ENCODE results near the gene IL22RA2. TPM values are rescaled to one million over a fixed set of nuclear protein-coding genes. Genes with fewer than 3 reads are reported as not detected.

Gene IL22RA2
- total RNA-seq, 4 donors from 2014 or later: not detected

GRCh38 chr6:137155830-137156229 is 17.6 kb downstream of the IL22RA2 start:
- Histone ChIP-seq H3K27ac (no peak overlapping the region), H3K9me3 (peaks cover 0 to 4% (median 0%) of the 10 kb centered on the region in 3 donors), H3K36me3 (no peaks in the 10 kb centered on the region), H3K4me1 (no peaks in the 10 kb centered on the region), H3K4me3 (no peak overlapping the region), H3K27me3 (no peaks in the 10 kb centered on the region)
- ATAC-seq: no peak
- in situ Hi-C loops (cut with MboI; ENCODE audit: low sequenced_read_pairs in 4 of 4) (no loop called here), intact Hi-C loops (cut with DNase I; ENCODE audit: low total_unique reads) (no loop called here)
- TF ChIP-seq POLR2A (IDR thresholded peaks at IDR 0.05) (no peak), CTCF (IDR thresholded peaks at IDR 0.05 in 4 of 5, conservative IDR thresholded peaks at IDR 0.05 in 1 of 5) (no peak)
- DNase-seq: no peak

- in situ Hi-C loops (cut with MboI; ENCODE audit: low sequenced_read_pairs in 4 of 4) (no loop called here), intact Hi-C loops (cut with DNase I; ENCODE audit: low total_unique reads) (no loop called here)
- H3K27me3 ChIP-seq: no peaks in the 10 kb centered on the region
- TF ChIP-seq POLR2A (IDR thresholded peaks at IDR 0.05): no peak
- no peak for TF ChIP-seq CTCF (IDR thresholded peaks at IDR 0.05 in 4 of 5, conservative IDR thresholded peaks at IDR 0.05 in 1 of 5)
- ATAC-seq: no peak
- no peak for DNase-seq
- peaks cover 0 to 4% (median 0%) of the 10 kb centered on the region in 3 donors for H3K9me3 ChIP-seq
- no peaks in the 10 kb centered on the region for H3K4me1 ChIP-seq
- H3K36me3 ChIP-seq: no peaks in the 10 kb centered on the region
- H3K27ac ChIP-seq: no peak overlapping the region
- no peak overlapping the region for H3K4me3 ChIP-seq
These were observed 23.4 kb downstream of the IL22RA2 start for GRCh38 chr6:137150072-137150471.

- DNase-seq (no peak), ATAC-seq (no peak)
- Histone ChIP-seq H3K36me3 (no peaks in the 10 kb centered on the region), H3K27me3 (no peaks in the 10 kb centered on the region), H3K4me3 (no peak overlapping the region), H3K4me1 (no peaks in the 10 kb centered on the region), H3K9me3 (peaks cover 0 to 4% (median 0%) of the 10 kb centered on the region in 3 donors), H3K27ac (no peak overlapping the region)
- TF ChIP-seq CTCF (IDR thresholded peaks at IDR 0.05 in 4 of 5, conservative IDR thresholded peaks at IDR 0.05 in 1 of 5) (no peak), POLR2A (IDR thresholded peaks at IDR 0.05) (no peak)
- in situ Hi-C loops (cut with MboI; ENCODE audit: low sequenced_read_pairs in 4 of 4) (no loop called here), intact Hi-C loops (cut with DNase I; ENCODE audit: low total_unique reads) (loop anchor here (2.0 kb wide), 1 partner anchor 64 kb away; no protein-coding TSS in a partner anchor)
These were observed 24.4 kb downstream of the IL22RA2 start for GRCh38 chr6:137149035-137149393.

- intact Hi-C loops (cut with DNase I; ENCODE audit: low total_unique reads): loop anchor here (2.0 kb wide), 1 partner anchor 64 kb away; no protein-coding TSS in a partner anchor
- Histone ChIP-seq H3K4me3 (no peak overlapping the region), H3K9me3 (peaks cover 0 to 4% (median 0%) of the 10 kb centered on the region in 3 donors), H3K27me3 (no peaks in the 10 kb centered on the region), H3K27ac (peak overlapping the region in 3 of 4 donors; percentile 36 to 64 (median 44)), H3K4me1 (no peaks in the 10 kb centered on the region), H3K36me3 (no peaks in the 10 kb centered on the region)
- ATAC-seq (peak; percentile 72 to 77), DNase-seq (peak; percentile 10 to 35)
- TF ChIP-seq POLR2A (IDR thresholded peaks at IDR 0.05) (no peak), CTCF (IDR thresholded peaks at IDR 0.05 in 4 of 5, conservative IDR thresholded peaks at IDR 0.05 in 1 of 5) (no peak)
- in situ Hi-C loops (cut with MboI; ENCODE audit: low sequenced_read_pairs in 4 of 4): no loop called here
These were observed 25.0 kb downstream of the IL22RA2 start for GRCh38 chr6:137148306-137149034.

Data from gastrocnemius medialis (tissue), 4 donors.